Activated CD8-positive, alpha-beta memory T cell treated with anti-CD3 and anti-CD28 coated beads, Interleukin-2, amount 50 U/mL, for 1 hour (primary cell): Measurements from ENCODE around the gene LILRA6.
"Not testable (repeated sequence)": the region's sequence is repeated elsewhere in the genome, so short reads cannot be mapped to it uniquely, and the experiment has no call there.

Source experiments
- DNase-seq: peaks from one replicate; pipeline ENCODE4 v3.0.0-alpha.2; 2020; ENCODE audit errors: extremely low read depth

Gene LILRA6

GRCh38 chr19:54242646-54243045 is at the start of gene LILRA6:
Gene LILRA6 (minus strand): TSS chr19:54242790.
- DNase-seq = not testable (repeated sequence)

DNA sequence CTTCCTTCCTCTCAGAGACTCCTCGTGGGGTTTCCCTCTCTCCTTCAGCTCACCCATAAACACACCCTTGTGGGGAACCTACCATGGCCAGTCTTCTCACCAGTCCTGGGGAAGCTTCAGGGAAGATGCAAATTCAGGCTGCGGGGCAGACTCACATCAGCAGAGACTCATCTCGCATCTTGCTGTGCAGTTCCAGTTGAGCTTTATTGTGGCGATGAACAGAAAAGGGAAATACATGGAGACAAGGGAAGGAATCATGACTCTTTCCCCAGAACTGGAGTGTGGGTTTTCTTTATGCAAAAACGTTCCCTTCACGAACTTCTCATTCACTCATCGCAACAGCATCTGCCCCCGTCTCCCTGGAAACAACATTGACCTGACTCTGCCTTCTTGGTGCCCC is 46.6 kb upstream of the LILRA6 start:
- DNase-seq = not testable (repeated sequence)

GRCh38 chr19:54287456-54287855 is 44.9 kb upstream of the LILRA6 start:
- DNase-seq = no peak

DNA sequence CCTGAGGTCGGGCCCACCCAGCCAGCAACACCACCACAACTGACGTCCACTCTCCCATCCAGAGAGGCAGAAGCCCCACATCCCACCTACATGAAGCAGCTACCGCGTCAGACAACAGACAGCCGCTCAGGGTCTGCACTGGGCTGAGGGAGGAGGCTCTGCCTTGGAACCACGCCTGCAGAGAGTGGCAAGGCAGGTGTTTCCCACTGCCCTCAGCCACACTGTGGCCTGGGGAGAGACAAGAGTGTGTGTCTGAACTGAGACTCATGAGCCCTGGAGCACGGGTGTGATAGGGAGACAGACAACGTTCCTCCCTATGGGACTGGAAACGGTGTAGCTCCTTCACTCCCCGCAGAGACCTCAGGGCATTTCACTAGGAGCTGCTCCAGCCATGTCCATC is 43.7 kb upstream of the LILRA6 start:
- DNase-seq = not testable (repeated sequence)

- not testable (repeated sequence) for DNase-seq
Observed at GRCh38 chr19:54285427-54286056, 43.0 kb upstream of the LILRA6 start.

- DNase-seq = no peak
Observed at GRCh38 chr19:54282686-54283470, 40.3 kb upstream of the LILRA6 start.

GRCh38 chr19:54281729-54282075 is 39.1 kb upstream of the LILRA6 start:
- DNase-seq = not testable (repeated sequence)

- no peak for DNase-seq
Observed at GRCh38 chr19:54281007-54281728, 38.6 kb upstream of the LILRA6 start, which contains the start of gene LILRB2. Gene LILRB2 (minus strand): TSS chr19:54281110. CDS start chr19:54280496, 614 bp downstream.

GRCh38 chr19:54280441-54280840 is 37.9 kb upstream of the LILRA6 start:
- DNase-seq = not testable (repeated sequence)

DNA sequence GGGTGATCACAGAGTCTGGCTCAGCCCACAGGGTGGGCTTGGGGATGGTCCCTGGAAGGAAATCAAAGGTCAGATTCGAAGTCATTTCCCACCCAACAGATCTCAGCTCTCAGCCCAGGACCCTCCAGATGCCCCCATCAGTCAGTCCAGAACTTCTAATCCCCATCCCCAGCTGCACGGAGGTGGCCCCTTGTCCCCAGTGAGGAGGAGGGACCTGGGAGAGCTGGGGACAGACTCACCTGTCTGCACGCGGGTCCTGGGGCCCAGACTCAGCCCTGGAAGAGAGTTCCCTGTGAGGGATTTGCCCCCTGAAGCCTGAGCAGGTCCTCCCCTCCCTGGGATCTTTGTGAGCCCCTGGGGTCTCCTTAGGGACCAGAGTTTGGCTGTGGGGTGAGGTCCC is 37.4 kb upstream of the LILRA6 start:
- not testable (repeated sequence) for DNase-seq

- DNase-seq = no peak
Observed at GRCh38 chr19:54279406-54279962, 36.9 kb upstream of the LILRA6 start.

DNA sequence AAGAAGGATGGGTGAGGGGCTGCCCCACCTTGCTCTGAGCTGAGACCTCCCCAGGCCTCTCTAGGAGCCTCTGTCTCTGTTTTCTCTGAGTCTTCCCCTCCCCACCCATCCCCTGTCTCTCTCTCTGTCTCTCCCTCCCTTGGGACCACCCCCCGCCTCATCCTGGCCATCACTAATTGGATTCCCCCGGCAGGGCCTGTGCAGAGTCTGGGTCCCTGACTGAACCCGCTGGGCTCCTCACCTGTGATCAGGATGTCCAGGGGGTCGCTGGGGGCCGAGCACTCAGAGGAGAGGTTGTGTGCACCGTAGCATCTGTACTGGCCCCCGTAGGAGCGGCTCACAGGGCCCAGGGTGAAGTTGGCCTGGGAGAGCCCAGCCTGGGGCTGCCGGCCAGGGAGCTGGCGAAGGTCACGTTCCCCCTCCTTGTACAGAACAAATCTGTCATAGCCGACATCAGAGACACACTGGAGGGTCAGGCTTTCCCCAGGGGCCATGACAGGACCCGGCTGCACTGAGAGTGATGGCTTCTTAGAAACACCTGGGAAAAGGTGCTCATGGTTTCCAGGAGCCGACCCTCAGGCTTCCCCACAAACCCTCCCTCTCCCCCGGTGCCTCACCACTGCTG is 36.1 kb upstream of the LILRA6 start:
- DNase-seq = not testable (repeated sequence)

- not testable (repeated sequence) for DNase-seq
Observed at GRCh38 chr19:54278056-54278455, 35.5 kb upstream of the LILRA6 start.

DNA sequence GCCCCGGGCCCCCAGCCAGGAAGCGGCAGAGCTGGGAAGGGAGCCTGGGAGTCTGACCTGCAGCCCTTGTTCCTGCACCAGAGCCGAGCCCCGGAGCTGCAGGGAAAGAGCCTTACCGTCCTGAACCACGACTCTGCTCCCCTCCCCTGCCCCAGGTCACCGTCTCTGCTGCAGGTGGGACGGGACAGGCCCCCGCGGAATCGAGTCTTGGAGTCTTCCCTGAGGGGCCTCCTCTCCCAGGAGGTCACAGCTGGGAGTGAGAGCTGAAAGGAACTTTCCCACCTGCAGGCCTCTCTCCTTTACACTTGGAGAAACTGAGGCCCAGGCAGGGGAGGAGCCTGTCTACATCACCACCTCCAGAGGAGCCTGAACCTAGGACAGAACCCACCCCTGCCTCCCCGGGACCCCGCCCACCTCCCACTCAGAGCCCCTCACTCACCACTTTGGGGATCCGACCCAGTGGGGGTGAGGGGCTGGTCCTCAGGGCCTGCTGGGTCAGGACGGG is 34.6 kb upstream of the LILRA6 start:
- not testable (repeated sequence) for DNase-seq

DNA sequence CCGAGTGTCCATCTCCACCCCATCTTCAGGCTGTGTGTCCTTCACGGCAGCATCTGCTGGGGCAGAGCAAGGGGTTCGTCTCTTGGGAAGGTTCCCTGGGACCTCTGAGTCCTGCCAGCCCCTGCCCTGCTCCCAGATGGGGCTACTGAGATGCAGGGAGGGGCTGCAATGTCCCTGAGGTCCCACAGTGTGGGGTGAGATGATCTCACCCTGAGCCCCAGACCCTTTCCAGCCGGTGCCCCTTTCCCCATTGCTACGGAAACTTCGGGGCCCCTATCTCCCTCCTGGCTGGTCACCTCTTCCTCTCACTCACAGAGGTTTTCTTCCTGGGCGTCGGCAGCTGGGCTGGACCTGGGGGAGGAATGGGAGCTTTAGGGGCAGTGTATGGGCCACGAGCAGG is 33.4 kb upstream of the LILRA6 start:
- DNase-seq = no peak

- not testable (repeated sequence) for DNase-seq
Observed at GRCh38 chr19:54274516-54274915, 31.9 kb upstream of the LILRA6 start.

- no peak for DNase-seq
Observed at GRCh38 chr19:54273821-54274220, 31.2 kb upstream of the LILRA6 start.

GRCh38 chr19:54272181-54272580 is 29.6 kb upstream of the LILRA6 start:
- not testable (repeated sequence) for DNase-seq

GRCh38 chr19:54271587-54271986 is 29.0 kb upstream of the LILRA6 start:
- not testable (repeated sequence) for DNase-seq

- DNase-seq = no peak
Observed at GRCh38 chr19:54271106-54271505, 28.5 kb upstream of the LILRA6 start.

GRCh38 chr19:54268936-54269335 is 26.3 kb upstream of the LILRA6 start:
- DNase-seq = no peak
